Measurements from ENCODE around the gene AFG1L. TPM values are rescaled to one million over a fixed set of nuclear protein-coding genes. Genes with fewer than 3 reads are reported as not detected.
"Not testable (repeated sequence)": the region's sequence is repeated elsewhere in the genome, so short reads cannot be mapped to it uniquely, and the experiment has no call there.

Gene AFG1L
- 8.0 TPM for total RNA-seq

GRCh38 chr6:108294727-108295625, at the start of gene AFG1L:
AFG1L (plus strand) TSS chr6:108295054; CDS start chr6:108295080, 26 bp downstream.
- DNase-seq (ENCODE audit: low spot score) = peak; percentile 93

GRCh38 chr6:108245095-108245494, 49.8 kb upstream of the AFG1L start:
- not testable (repeated sequence) for DNase-seq (ENCODE audit: low spot score)

- DNase-seq (ENCODE audit: low spot score) = no peak
Observed at GRCh38 chr6:108247965-108248536, 46.8 kb upstream of the AFG1L start.

GRCh38 chr6:108250240-108250866, 44.5 kb upstream of the AFG1L start:
- no peak for DNase-seq (ENCODE audit: low spot score)

GRCh38 chr6:108251252-108251651, 43.6 kb upstream of the AFG1L start:
- DNase-seq (ENCODE audit: low spot score) = no peak

- DNase-seq (ENCODE audit: low spot score) = no peak
Observed at GRCh38 chr6:108252055-108252454, 42.8 kb upstream of the AFG1L start.

- DNase-seq (ENCODE audit: low spot score) = no peak
Observed at GRCh38 chr6:108253241-108253640, 41.6 kb upstream of the AFG1L start.

- DNase-seq (ENCODE audit: low spot score) = no peak
Observed at GRCh38 chr6:108254433-108255410, 40.1 kb upstream of the AFG1L start.

GRCh38 chr6:108260126-108260808, 34.6 kb upstream of the AFG1L start:
- DNase-seq (ENCODE audit: low spot score) = peak; percentile 35

- DNase-seq (ENCODE audit: low spot score) = peak; percentile 95
Observed at GRCh38 chr6:108260809-108261569, 33.9 kb upstream of the AFG1L start, which contains the start of gene SNX3. SNX3 (minus strand) TSS chr6:108261040; CDS start chr6:108260921, 119 bp downstream.

GRCh38 chr6:108263371-108263770, 31.5 kb upstream of the AFG1L start:
- no peak for DNase-seq (ENCODE audit: low spot score)

GRCh38 chr6:108268845-108269244, 26.0 kb upstream of the AFG1L start:
- no peak for DNase-seq (ENCODE audit: low spot score)

GRCh38 chr6:108269955-108270354, 24.9 kb upstream of the AFG1L start:
- DNase-seq (ENCODE audit: low spot score) = not testable (repeated sequence)

- no peak for DNase-seq (ENCODE audit: low spot score)
Observed at GRCh38 chr6:108274546-108274945, 20.3 kb upstream of the AFG1L start.

- no peak for DNase-seq (ENCODE audit: low spot score)
Observed at GRCh38 chr6:108275976-108276375, 18.9 kb upstream of the AFG1L start.

GRCh38 chr6:108277295-108277694, 17.6 kb upstream of the AFG1L start:
- no peak for DNase-seq (ENCODE audit: low spot score)

GRCh38 chr6:108277831-108278230, 17.0 kb upstream of the AFG1L start:
- DNase-seq (ENCODE audit: low spot score) = no peak

GRCh38 chr6:108285381-108285780, 9.5 kb upstream of the AFG1L start:
- DNase-seq (ENCODE audit: low spot score) = no peak

- no peak for DNase-seq (ENCODE audit: low spot score)
Observed at GRCh38 chr6:108286366-108286765, 8.5 kb upstream of the AFG1L start.

- no peak for DNase-seq (ENCODE audit: low spot score)
Observed at GRCh38 chr6:108287373-108287772, 7.5 kb upstream of the AFG1L start.
